ENCODE data around the gene SLC5A12.

The SLC5A12 gene

DNA sequence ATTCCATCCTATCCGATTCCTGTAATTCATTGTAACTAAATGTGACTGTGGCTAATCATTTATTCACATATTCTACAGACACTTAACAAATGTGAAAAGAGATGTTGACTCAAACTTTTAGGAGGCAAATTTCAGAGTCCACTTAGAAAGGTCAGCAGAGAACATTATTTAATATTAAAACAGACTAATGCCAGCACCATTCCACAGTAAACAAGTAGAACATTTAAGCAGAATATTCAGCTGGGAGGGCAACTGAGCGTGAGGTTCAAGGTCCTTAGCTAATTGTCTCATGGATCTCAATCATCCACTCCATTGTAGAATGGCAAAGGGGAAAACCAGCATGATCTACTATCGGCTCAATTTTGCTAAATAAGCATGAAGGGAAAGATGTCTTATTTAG, 5.1 kb upstream of the SLC5A12 start:
- no peak for TF ChIP-seq GABPA (IDR thresholded peaks at IDR 0.05; ENCODE audit: low read depth)
- TF ChIP-seq, protein P1, sequence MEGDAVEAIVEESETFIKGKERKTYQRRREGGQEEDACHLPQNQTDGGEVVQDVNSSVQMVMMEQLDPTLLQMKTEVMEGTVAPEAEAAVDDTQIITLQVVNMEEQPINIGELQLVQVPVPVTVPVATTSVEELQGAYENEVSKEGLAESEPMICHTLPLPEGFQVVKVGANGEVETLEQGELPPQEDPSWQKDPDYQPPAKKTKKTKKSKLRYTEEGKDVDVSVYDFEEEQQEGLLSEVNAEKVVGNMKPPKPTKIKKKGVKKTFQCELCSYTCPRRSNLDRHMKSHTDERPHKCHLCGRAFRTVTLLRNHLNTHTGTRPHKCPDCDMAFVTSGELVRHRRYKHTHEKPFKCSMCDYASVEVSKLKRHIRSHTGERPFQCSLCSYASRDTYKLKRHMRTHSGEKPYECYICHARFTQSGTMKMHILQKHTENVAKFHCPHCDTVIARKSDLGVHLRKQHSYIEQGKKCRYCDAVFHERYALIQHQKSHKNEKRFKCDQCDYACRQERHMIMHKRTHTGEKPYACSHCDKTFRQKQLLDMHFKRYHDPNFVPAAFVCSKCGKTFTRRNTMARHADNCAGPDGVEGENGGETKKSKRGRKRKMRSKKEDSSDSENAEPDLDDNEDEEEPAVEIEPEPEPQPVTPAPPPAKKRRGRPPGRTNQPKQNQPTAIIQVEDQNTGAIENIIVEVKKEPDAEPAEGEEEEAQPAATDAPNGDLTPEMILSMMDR (IDR thresholded peaks at IDR 0.05; ENCODE audit: insufficient read depth, low read length): no peak
- TF ChIP-seq, protein P2, sequence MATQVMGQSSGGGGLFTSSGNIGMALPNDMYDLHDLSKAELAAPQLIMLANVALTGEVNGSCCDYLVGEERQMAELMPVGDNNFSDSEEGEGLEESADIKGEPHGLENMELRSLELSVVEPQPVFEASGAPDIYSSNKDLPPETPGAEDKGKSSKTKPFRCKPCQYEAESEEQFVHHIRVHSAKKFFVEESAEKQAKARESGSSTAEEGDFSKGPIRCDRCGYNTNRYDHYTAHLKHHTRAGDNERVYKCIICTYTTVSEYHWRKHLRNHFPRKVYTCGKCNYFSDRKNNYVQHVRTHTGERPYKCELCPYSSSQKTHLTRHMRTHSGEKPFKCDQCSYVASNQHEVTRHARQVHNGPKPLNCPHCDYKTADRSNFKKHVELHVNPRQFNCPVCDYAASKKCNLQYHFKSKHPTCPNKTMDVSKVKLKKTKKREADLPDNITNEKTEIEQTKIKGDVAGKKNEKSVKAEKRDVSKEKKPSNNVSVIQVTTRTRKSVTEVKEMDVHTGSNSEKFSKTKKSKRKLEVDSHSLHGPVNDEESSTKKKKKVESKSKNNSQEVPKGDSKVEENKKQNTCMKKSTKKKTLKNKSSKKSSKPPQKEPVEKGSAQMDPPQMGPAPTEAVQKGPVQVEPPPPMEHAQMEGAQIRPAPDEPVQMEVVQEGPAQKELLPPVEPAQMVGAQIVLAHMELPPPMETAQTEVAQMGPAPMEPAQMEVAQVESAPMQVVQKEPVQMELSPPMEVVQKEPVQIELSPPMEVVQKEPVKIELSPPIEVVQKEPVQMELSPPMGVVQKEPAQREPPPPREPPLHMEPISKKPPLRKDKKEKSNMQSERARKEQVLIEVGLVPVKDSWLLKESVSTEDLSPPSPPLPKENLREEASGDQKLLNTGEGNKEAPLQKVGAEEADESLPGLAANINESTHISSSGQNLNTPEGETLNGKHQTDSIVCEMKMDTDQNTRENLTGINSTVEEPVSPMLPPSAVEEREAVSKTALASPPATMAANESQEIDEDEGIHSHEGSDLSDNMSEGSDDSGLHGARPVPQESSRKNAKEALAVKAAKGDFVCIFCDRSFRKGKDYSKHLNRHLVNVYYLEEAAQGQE (IDR thresholded peaks at IDR 0.05; ENCODE audit: insufficient replicate concordance, low read depth): no peak
- no peak for TF ChIP-seq SPI1 (IDR thresholded peaks at IDR 0.05; ENCODE audit: borderline replicate concordance, low read depth)
- TF ChIP-seq POLR2AphosphoS5 (IDR thresholded peaks at IDR 0.05; ENCODE audit: low read depth): no peak
- no peaks in the 10 kb centered on the region for H3K27me3 ChIP-seq (ENCODE audit: insufficient read depth, poor library complexity, severe bottlenecking)
- DNase-seq (ENCODE audit: low read depth in 1 of 2, low spot score in 1 of 2): no peak
- H3K27ac ChIP-seq (replicated peaks): no peak overlapping the region
- no peak overlapping the region for H3K4me3 ChIP-seq (replicated peaks; ENCODE audit: insufficient read depth, low read length)

DNA sequence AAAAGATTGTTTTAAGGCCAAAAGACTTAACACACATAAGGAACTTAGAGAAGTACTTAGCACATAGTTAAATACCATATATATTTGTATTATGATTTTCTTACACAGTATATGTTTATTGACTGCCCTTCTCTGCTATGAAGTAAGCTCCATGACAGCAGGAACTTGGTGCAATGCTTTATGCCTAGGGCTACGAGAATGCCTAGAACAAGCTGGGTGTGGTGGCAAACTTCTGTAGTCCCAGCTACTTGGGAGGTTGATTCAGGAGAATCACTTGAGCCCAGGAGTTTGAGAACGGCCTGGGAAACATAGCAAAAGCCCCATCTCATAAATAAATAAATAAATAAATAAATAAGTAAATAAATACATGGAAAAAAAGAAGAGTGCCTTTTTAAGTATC, 1.9 kb downstream of the SLC5A12 start:
- H3K27me3 ChIP-seq (ENCODE audit: insufficient read depth, poor library complexity, severe bottlenecking): no peaks in the 10 kb centered on the region
- DNase-seq (ENCODE audit: low read depth in 1 of 2, low spot score in 1 of 2): no peak
- H3K4me3 ChIP-seq (replicated peaks; ENCODE audit: insufficient read depth, low read length): no peak overlapping the region
- TF ChIP-seq GABPA (IDR thresholded peaks at IDR 0.05; ENCODE audit: low read depth) (no peak), POLR2AphosphoS5 (IDR thresholded peaks at IDR 0.05; ENCODE audit: low read depth) (no peak), SPI1 (IDR thresholded peaks at IDR 0.05; ENCODE audit: borderline replicate concordance, low read depth) (no peak)
- TF ChIP-seq, protein P1 (IDR thresholded peaks at IDR 0.05; ENCODE audit: insufficient read depth, low read length): no peak
- TF ChIP-seq, protein P2 (IDR thresholded peaks at IDR 0.05; ENCODE audit: insufficient replicate concordance, low read depth): no peak
- no peak overlapping the region for H3K27ac ChIP-seq (replicated peaks)

DNA sequence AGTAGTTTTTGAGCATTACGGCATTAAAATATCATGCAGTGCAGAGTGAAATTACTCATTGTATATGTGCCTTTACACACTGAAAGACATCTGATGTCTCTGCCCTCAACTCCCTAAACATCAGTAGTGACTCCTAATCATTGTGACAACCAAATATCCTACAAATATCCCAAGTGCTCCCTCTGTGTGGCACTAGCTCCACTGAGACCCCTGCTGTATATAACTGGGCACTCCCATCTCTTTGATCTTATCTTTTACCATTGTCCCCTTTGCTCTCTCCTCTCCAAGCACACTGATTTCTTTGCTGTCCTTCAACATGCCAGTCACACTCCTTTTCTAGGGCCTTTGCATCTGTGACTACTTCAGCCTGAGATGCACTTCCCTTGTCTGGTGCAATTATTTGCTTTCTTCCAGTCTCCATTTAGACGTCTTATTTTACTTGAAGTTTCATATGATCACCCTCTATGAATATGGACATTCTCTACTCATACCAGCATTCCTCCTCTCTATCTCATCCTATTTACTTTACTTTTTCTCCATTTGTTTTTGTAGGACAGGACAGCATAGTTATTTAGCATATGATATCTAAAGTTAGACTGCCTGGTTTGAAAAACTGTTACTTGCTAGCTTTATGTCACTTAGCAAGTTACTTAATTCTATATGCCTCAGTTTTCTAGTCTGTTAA, 2.4 kb downstream of the SLC5A12 start:
- H3K27ac ChIP-seq (replicated peaks): no peak overlapping the region

More for the DNA sequence above, 2.4 kb downstream of the SLC5A12 start:
- H3K4me3 ChIP-seq (replicated peaks; ENCODE audit: insufficient read depth, low read length): no peak overlapping the region
- H3K27me3 ChIP-seq (ENCODE audit: insufficient read depth, poor library complexity, severe bottlenecking): no peaks in the 10 kb centered on the region
- TF ChIP-seq, protein P2 (IDR thresholded peaks at IDR 0.05; ENCODE audit: insufficient replicate concordance, low read depth): no peak
- TF ChIP-seq, protein P1 (IDR thresholded peaks at IDR 0.05; ENCODE audit: insufficient read depth, low read length): no peak
- TF ChIP-seq SPI1 (IDR thresholded peaks at IDR 0.05; ENCODE audit: borderline replicate concordance, low read depth) (no peak), POLR2AphosphoS5 (IDR thresholded peaks at IDR 0.05; ENCODE audit: low read depth) (no peak), GABPA (IDR thresholded peaks at IDR 0.05; ENCODE audit: low read depth) (no peak)
- DNase-seq (ENCODE audit: low read depth in 1 of 2, low spot score in 1 of 2): no peak

Measured in HL-60 (cell line).